CD14-positive monocyte (primary cell): Measurements from ENCODE around the gene AGAP1. TPM values are rescaled to one million over a fixed set of nuclear protein-coding genes. Genes with fewer than 3 reads are reported as not detected.

Experiments
- DNase-seq, 3 donors: peaks; one replicate each; pipeline ENCODE4 v3.0.0-alpha.2; 2011 to 2022
- H2AFZ ChIP-seq: 2 replicates; pipeline ENCODE4 v1.6.0; 2012; ENCODE audit warnings: mild to moderate bottlenecking, low read depth, low read length, inconsistent platforms; ENCODE audit not compliant: insufficient read depth, poor library complexity, severe bottlenecking
- H3K27ac ChIP-seq, 2 donors: 1 replicate in 1 of 2; 2 replicates in 1 of 2; pipeline ENCODE4 v1.5.1; 2012 to 2013; ENCODE audit warnings: low read length in 2 of 2, control low read depth in 1 of 2, inconsistent platforms in 1 of 2, low read depth in 1 of 2, mild to moderate bottlenecking in 1 of 2
- H3K27me3 ChIP-seq, 2 donors: one replicate each; pipeline versions ENCODE4 v1.6.0 to v1.6.1; 2011 to 2013; ENCODE audit warnings: low read length in 2 of 2; ENCODE audit not compliant: control insufficient read depth in 2 of 2, insufficient read depth in 2 of 2
- H3K36me3 ChIP-seq, 2 donors: replicated peaks in 1 of 2; 1 replicate in 1 of 2; 2 replicates in 1 of 2; pipeline versions ENCODE4 v1.5.1 to v1.6.1; 2012 to 2013; ENCODE audit warnings: low read length in 2 of 2, control low read depth in 1 of 2, inconsistent platforms in 1 of 2, mild to moderate bottlenecking in 1 of 2; ENCODE audit not compliant: insufficient read depth in 2 of 2, control insufficient read depth in 1 of 2
- H3K4me1 ChIP-seq, 2 donors: 1 replicate in 1 of 2; 2 replicates in 1 of 2; pipeline versions ENCODE4 v1.5.1 to v1.6.1; 2012 to 2013; ENCODE audit warnings: low read length in 2 of 2, control low read depth in 1 of 2, inconsistent platforms in 1 of 2, mild to moderate bottlenecking in 1 of 2, moderate library complexity in 1 of 2; ENCODE audit not compliant: insufficient read depth in 2 of 2, control insufficient read depth in 1 of 2
- H3K4me2 ChIP-seq: replicated peaks from 2 replicates; pipeline ENCODE3; 2012; ENCODE audit warnings: low read length, moderate library complexity, mild to moderate bottlenecking; ENCODE audit not compliant: poor library complexity, severe bottlenecking; ENCODE audit errors: extremely low read depth
- H3K4me3 ChIP-seq, 3 experiments: fragments of 200-600 bp in 1 of 3; sonication (generic) in 1 of 3; replicated peaks in 1 of 3; 1 replicate in 2 of 3; 2 replicates in 1 of 3; pipeline ENCODE4 v1.5.1; 2011 to 2013; ENCODE audit warnings: low read length in 3 of 3, mild to moderate bottlenecking in 3 of 3, control low read depth in 2 of 3, low read depth in 2 of 3, inconsistent platforms in 1 of 3, moderate library complexity in 1 of 3
- H3K79me2 ChIP-seq: 2 replicates; pipeline ENCODE4 v1.6.0; 2012; ENCODE audit warnings: mild to moderate bottlenecking, control low read depth, inconsistent platforms, low read length, moderate library complexity; ENCODE audit not compliant: insufficient read depth
- H3K9ac ChIP-seq: 2 replicates; pipeline ENCODE4 v1.6.0; 2017; ENCODE audit warnings: low read length, mild to moderate bottlenecking; ENCODE audit not compliant: insufficient read depth, poor library complexity, severe bottlenecking
- H3K9me3 ChIP-seq, 2 donors: replicated peaks in 1 of 2; 1 replicate in 1 of 2; 2 replicates in 1 of 2; pipeline versions ENCODE4 v1.5.1 to v1.6.1; 2012 to 2013; ENCODE audit warnings: low read length in 2 of 2, control low read depth in 1 of 2; ENCODE audit not compliant: control insufficient read depth in 1 of 2, insufficient read depth in 1 of 2
- H4K20me1 ChIP-seq: 2 replicates; pipeline ENCODE4 v1.6.0; 2012; ENCODE audit warnings: mild to moderate bottlenecking, low read length, control low read depth, moderate library complexity; ENCODE audit not compliant: insufficient read depth
- H3K27ac Mint-ChIP-seq, 7 donors: one replicate each; pipeline ENCODE4 v1.8.0; 2020; ENCODE audit warnings: mild to moderate bottlenecking in 7 of 7, mixed read lengths in 7 of 7, moderate library complexity in 6 of 7, inconsistent platforms in 2 of 7
- H3K27me3 Mint-ChIP-seq, 3 donors: one replicate each; pipeline ENCODE4 v1.8.0; 2021 to 2022; ENCODE audit warnings: low read depth in 3 of 3, mild to moderate bottlenecking in 3 of 3, mixed read lengths in 3 of 3, moderate library complexity in 3 of 3, inconsistent platforms in 1 of 3
- H3K36me3 Mint-ChIP-seq, 2 donors: one replicate each; pipeline ENCODE4 v1.8.0; 2020; ENCODE audit warnings: mixed read lengths in 2 of 2, inconsistent platforms in 1 of 2, mild to moderate bottlenecking in 1 of 2
- H3K4me1 Mint-ChIP-seq: one replicate; pipeline ENCODE4 v1.8.0; 2020; ENCODE audit warnings: mild to moderate bottlenecking, mixed read lengths
- H3K4me3 Mint-ChIP-seq, 2 donors: one replicate each; pipeline ENCODE4 v1.8.0; 2020; ENCODE audit warnings: mild to moderate bottlenecking in 2 of 2, mixed read lengths in 2 of 2, moderate library complexity in 1 of 2
- H3K9me3 Mint-ChIP-seq, 7 donors: one replicate each; pipeline ENCODE4 v1.8.0; 2020 to 2022; ENCODE audit warnings: mixed read lengths in 7 of 7, mild to moderate bottlenecking in 6 of 7, moderate library complexity in 6 of 7, inconsistent platforms in 2 of 7
- CTCF ChIP-seq: fragments of 200-600 bp; IDR thresholded peaks from one replicate; pipeline ENCODE4 v1.8.0; 2022; ENCODE audit warnings: antibody characterized with exemption, mild to moderate bottlenecking
- WGBS: methylation state at CpG from one replicate; pipeline ENCODE4 v1.1.5; 2013; ENCODE audit warnings: missing lambda C conversion rate; ENCODE audit not compliant: insufficient coverage; 5-methylcytosine and 5-hydroxymethylcytosine counted together
- intact Hi-C, 2 donors: fragments of 100-400 bp; cut with micrococcal nuclease; formaldehyde crosslinking; loops; one replicate each; pipeline versions ENCODE4 v1.15.0 to v1.15.1; 2023
- polyA plus RNA-seq, 3 donors: library from polyadenylated mRNA; depleted of rRNA in 1 of 3; unstranded in 2 of 3; stranded (reverse) in 1 of 3; fragments of 300-500 nt in 2 of 3; fragments of >200 nt in 1 of 3; fragmentation: Illumina TruSeq in 2 of 3; gene quantifications; 1 replicate in 2 of 3; 2 replicates in 1 of 3; pipeline ENCODE4 v1.2.3, GENCODE V29; 2012 to 2021

The AGAP1 gene
- polyA plus RNA-seq, 3 donors, result 0.12 TPM; not detected in 2

- Mint-ChIP-seq H3K36me3 (no peaks in the 10 kb centered on the region), H3K4me3 (no peak overlapping the region), H3K9me3 (peaks cover 0 to 3% (median 0%) of the 10 kb centered on the region in 7 donors), H3K27ac (no peak overlapping the region), H3K4me1 (no peaks in the 10 kb centered on the region), H3K27me3 (peaks cover 2 to 4% (median 4%) of the 10 kb centered on the region in 3 donors)
- Histone ChIP-seq H3K9me3 (no peaks in the 10 kb centered on the region), H4K20me1 (no peaks in the 10 kb centered on the region), H3K79me2 (no peaks in the 10 kb centered on the region), H3K27me3 (no peaks in the 10 kb centered on the region), H3K36me3 (no peaks in the 10 kb centered on the region), H3K4me1 (no peaks in the 10 kb centered on the region), H2AFZ (no peak overlapping the region), H3K4me2 (no peak overlapping the region), H3K9ac (no peak overlapping the region), H3K4me3 (no peak overlapping the region), H3K27ac (no peak overlapping the region)
- no peak for DNase-seq
- 85% methylated on average over 3 of the region's 6 CpGs for WGBS
- intact Hi-C loops, result no loop called here
- TF ChIP-seq CTCF, result no peak
Measured at GRCh38 chr2:236042087-236042486, 548.2 kb downstream of the AGAP1 start.

- no peaks in the 10 kb centered on the region for H3K27me3 ChIP-seq
- no peak overlapping the region for H3K27ac ChIP-seq
- Mint-ChIP-seq H3K27me3 (peaks cover 2 to 4% (median 4%) of the 10 kb centered on the region in 3 donors), H3K4me3 (no peak overlapping the region), H3K9me3 (peaks cover 0 to 3% (median 0%) of the 10 kb centered on the region in 7 donors), H3K4me1 (no peaks in the 10 kb centered on the region), H3K36me3 (no peaks in the 10 kb centered on the region), H3K27ac (no peak overlapping the region)
- no peaks in the 10 kb centered on the region for H3K4me1 ChIP-seq
- H3K79me2 ChIP-seq, result no peaks in the 10 kb centered on the region
- H3K36me3 ChIP-seq, result no peaks in the 10 kb centered on the region
- no peak overlapping the region for H3K9ac ChIP-seq
- intact Hi-C loops, result no loop called here
- 95% methylated on average over 6 of the region's 6 CpGs for WGBS
- H3K4me2 ChIP-seq, result no peak overlapping the region
- no peak for DNase-seq
- H3K9me3 ChIP-seq, result no peaks in the 10 kb centered on the region
- no peak overlapping the region for H2AFZ ChIP-seq
- H3K4me3 ChIP-seq, result no peak overlapping the region
- TF ChIP-seq CTCF, result no peak
- H4K20me1 ChIP-seq, result no peaks in the 10 kb centered on the region
Measured at GRCh38 chr2:236044191-236044590, 550.3 kb downstream of the AGAP1 start.
